HG02981 (cell line): ENCODE measurements around the gene HTRA2.
A peak's percentile ranks its signal among the peaks of the same experiment; 100 is the strongest.

Experiments
- ATAC-seq: cut with Tn5 transposase; IDR thresholded peaks from one replicate; pipeline ENCODE4 v1.9.1; 2021; ENCODE audit warnings: mild to moderate bottlenecking, moderate library complexity; ENCODE audit not compliant: unreplicated experiment

HTRA2 gene

GRCh38 chr2:74515271-74515980 lies 14.3 kb upstream of the HTRA2 start:
- peak; percentile 2 for ATAC-seq

GRCh38 chr2:74515981-74516633 lies 13.6 kb upstream of the HTRA2 start:
- ATAC-seq = peak; percentile 57

DNA sequence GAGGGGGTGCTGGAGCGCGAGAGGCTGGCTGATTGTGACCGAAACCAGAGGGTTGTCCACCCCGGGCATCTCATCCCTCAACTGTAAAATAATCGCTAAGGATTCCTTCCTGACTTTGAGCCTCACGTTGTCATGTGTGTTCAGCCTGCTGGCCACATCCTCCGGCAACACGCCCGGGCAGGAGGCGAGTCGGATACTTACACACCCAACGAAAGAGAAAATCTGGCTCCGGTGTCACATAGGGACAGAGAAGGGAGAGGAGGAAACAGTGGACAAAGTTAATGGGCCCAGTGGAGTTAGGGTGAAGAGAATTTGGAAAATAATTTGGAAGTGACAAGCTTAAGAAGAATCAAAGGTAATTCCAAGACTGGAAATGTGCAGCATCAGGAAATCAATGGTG lies 13.1 kb upstream of the HTRA2 start:
- no peak for ATAC-seq

DNA sequence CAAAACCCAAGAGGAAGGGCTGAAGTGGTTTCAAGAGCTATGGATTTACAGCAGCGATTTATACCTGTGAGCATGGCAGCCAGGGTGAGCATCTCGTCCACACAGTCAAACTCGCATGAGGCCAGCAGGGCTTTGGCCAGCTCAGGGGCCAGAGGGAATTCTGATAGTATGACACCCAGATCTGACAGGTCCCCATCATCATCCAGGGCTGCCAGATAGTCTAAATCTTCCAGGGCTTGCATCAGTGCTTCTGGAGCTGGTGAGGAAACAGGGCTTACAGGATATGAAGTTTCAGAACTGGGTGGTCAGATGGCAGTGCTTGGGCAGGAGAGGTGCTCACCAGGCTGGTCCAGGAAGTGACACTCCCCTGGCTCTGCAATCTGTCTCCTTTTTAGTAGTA lies 7.2 kb upstream of the HTRA2 start:
- no peak for ATAC-seq

DNA sequence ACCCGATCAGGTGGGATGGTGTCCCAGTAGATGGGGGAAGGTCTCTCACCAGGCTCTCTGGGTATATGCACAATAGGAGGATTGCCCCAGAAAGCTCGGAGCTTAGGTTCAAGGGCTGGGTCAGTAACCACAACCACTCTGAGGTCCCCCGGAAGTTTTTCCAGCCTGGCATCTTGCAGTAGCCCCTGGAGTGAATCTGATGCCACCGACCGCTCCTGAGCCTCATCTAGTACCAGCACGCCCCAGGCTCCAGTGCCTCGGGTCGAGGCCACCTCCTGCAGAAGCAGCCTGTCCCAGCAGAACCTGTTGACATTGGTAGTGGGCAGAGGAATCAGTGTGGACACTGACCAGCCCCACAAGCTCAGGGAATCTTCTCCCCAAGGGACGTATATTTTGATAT lies 5.7 kb upstream of the HTRA2 start:
- no peak for ATAC-seq

DNA sequence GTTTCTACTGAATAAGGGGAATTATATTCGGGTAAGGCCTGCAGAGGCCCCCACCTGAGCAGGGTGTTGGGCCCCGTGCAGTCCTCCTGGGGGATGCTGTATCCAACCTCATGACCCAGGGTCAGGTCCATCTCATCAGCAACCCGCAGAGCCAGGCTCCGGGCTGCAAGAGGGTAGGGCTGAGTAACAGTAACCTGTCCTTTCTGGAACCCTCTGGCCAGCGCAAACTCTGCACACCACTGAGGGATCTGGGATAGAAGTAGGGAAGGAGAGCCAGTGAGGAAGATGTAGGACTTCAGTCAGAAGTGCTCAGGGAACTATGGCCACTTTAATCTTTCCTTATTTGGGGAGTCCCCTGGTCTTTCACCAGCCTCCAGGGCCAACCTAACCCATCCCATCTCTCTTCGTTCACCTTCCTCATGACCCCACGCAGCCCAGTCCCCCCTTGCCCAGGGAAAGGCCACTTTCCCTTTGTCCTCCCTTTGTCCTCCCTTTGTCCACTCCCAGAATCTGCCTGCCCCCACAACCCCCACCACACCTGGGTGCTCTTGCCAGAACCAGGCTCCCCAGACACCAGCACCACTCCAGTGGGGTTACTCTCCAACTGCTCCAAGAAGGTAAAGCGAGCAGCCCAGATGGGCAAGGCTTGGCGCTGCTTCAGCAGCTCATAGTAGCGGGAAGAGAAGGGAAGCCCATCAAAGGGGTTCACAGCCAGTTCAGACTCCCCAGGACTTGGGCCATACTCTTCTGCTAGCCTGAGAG lies 4.6 kb upstream of the HTRA2 start:
- ATAC-seq = no peak

DNA sequence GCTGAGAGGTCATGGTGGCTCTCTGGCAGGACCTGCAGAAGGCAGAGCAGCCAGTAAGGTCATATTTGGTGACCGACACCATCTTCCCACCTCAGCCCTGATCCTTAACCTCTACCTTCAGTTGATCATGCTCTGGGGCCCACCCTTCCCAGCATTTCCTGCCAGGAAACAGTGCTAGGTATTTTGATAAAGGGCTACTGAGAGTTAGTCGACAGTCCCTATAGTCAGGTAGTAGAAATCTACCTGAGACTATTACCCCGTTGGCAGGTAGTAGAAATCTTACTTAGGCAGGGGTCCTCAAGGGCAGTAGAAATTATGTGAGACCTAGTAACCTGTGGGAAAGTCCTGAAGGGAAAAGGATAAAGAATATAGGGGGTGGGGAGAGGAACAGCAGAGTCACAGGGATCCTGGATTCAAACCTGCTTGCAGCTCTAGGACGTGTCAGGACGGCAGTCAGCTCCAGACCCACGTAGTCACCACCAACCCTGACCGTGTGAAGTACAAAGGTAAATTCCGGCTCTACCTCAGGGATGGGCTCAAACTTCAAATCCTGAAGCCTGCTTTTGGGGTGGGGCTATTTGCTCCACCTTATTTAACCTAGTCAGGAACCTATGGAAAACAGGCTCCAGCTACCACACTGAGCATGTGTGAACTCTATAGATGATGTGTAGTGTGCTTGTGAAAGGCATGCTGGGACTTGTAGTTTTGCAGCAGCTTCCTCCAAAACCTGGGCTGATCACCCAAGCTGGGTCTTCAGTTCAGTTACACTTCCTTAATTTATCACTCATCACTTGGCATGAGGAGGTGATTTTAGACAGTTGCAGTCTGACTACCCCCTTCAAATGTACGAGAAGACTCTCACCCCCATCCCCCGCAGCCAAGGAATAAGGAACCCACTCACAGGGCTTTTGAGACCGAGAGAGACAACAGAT lies 3.8 kb upstream of the HTRA2 start, which contains the start of gene DQX1:
Gene DQX1, minus strand, starts transcription at position 515 of the 932 bp plus-strand sequence. Its CDS starts 502 bp downstream, at position 13.
- no peak for ATAC-seq

GRCh38 chr2:74526649-74527230 lies 3.0 kb upstream of the HTRA2 start:
- no peak for ATAC-seq

- ATAC-seq = no peak
These were observed 2.0 kb upstream of the HTRA2 start for GRCh38 chr2:74527741-74528140.

GRCh38 chr2:74528600-74529356 lies 955 bp upstream of the HTRA2 start:
- peak; percentile 1 for ATAC-seq

GRCh38 chr2:74530239-74531187 lies 780 bp downstream of the HTRA2 start:
- ATAC-seq = peak; percentile 31

DNA sequence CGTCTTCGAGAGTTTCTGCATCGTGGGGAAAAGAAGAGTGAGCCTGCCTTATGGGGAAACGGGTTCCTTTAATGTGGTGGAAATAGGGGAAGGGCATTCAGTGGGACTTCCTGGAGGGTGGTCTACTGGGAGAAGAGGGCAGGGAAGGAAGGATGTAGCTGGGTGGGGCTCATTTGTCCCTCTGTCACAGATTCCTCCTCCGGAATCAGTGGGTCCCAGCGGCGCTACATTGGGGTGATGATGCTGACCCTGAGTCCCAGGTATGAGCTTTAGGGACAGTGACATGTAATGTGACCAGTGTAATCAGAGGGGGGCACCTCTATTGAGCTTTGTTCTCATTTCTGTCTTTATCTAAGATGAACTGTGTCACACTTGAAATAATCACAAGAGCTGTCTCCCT lies 1.9 kb downstream of the HTRA2 start:
- ATAC-seq = no peak

- ATAC-seq = no peak
These were observed 2.5 kb downstream of the HTRA2 start for GRCh38 chr2:74532222-74532621.

DNA sequence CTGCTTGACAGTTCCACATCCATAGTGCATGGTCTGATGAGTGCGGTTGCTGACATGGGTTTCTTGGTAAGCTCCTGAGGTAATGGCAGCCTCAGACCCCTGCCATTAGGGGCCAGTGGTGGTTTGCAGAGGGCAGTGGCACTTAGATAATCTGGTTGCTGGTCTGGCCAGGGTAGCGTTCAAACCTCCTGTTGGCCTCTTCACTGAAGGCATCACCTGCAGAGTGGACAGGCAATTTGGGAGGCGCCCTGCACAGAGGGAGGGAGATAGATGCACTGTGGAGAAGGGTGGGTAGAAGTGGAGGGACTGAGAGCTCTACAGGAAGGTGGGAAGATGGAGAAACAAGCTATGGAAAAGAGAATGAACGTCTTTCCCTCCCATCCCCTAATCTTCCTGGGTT lies 3.7 kb downstream of the HTRA2 start:
- no peak for ATAC-seq

DNA sequence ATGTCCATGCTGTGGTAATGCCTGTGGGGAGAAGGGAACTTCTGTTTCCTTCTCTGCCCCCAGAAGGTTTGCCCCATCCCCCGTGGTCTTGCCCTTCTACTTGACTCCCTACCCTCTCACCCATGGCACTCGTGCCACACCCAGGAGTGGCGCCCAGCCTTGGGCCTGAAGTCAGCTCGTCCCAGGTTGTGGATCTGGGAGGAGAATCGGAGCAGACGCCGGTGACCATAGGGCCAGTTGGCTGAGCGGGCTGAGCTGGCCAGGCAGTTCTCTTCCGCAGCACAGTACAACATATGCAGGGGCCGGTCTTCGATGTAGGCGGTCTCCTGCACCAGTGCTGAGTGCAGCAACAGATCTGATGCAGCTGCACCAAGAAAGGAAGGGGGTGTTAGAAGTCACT lies 4.7 kb downstream of the HTRA2 start:
- ATAC-seq = no peak

DNA sequence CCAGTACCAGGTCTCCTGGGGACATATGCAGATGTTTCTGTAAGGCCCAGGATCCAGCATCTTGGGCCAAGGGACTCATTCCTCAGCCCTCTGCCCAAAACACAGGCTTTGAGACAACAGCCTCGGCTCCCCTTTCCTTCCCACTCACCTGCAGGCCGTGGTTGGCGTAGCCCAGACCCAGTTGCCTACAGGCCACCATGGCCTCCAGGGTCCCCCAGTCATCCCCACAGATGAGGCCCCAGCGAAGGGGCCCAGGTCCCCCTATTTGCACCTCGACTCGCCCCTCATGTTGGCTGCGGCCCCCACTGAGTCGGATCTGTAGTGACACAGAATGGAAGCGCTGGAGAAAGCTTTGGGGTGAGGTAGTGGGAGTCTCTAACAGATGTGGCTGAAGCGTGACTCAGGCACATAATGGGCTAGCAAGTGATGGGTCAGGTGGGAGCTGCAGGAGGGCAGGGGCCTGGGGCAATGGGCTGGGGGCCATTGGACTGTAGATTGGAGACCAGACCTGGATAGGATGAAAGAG lies 5.8 kb downstream of the HTRA2 start:
- no peak for ATAC-seq

- no peak for ATAC-seq
These were observed 6.6 kb downstream of the HTRA2 start for GRCh38 chr2:74536166-74536950.

- ATAC-seq = no peak
These were observed 7.4 kb downstream of the HTRA2 start for GRCh38 chr2:74537140-74537539.
